Breast epithelium (tissue), 4 donors: Measurements from ENCODE around the gene SLC6A17. TPM values are rescaled to one million over a fixed set of nuclear protein-coding genes. Genes with fewer than 3 reads are reported as not detected.

Experiments
- DNase-seq, 2 donors: peaks; one replicate each; pipeline ENCODE4 v3.0.0-alpha.2; 2019; ENCODE audit warnings: low spot score in 2 of 2
- H3K27ac ChIP-seq, 2 donors: fragments of 200-600 bp; sonication (generic) in 1 of 2; one replicate each; pipeline ENCODE4 v1.5.1; 2016 to 2019; ENCODE audit warnings: mild to moderate bottlenecking in 1 of 2
- H3K27me3 ChIP-seq, 2 donors: fragments of 200-600 bp; sonication (generic) in 1 of 2; one replicate each; pipeline versions ENCODE4 v1.5.1 to v1.6.0; 2017 to 2019; ENCODE audit warnings: control low read depth in 1 of 2, mild to moderate bottlenecking in 1 of 2
- H3K36me3 ChIP-seq: fragments of 200-600 bp; one replicate; pipeline ENCODE4 v1.5.1; 2019
- H3K4me1 ChIP-seq, 2 donors: fragments of 200-600 bp; sonication (generic); one replicate each; pipeline ENCODE4 v1.5.1; 2016 to 2019; ENCODE audit warnings: control low read depth in 1 of 2
- H3K4me3 ChIP-seq, 3 donors: fragments of 200-600 bp; sonication (generic); 1 replicate in 2 of 3; 2 replicates in 1 of 3; pipeline ENCODE4 v1.5.1; 2016 to 2019; ENCODE audit warnings: mild to moderate bottlenecking in 3 of 3, moderate library complexity in 2 of 3
- H3K9me3 ChIP-seq, 2 donors: fragments of 200-600 bp; sonication (generic) in 1 of 2; one replicate each; pipeline ENCODE4 v1.5.1; 2016 to 2019; ENCODE audit warnings: control low read depth in 1 of 2
- POLR2A ChIP-seq: fragments of 450-650 bp; IDR thresholded peaks from one replicate; pipeline ENCODE4 v1.6.1; 2016; ENCODE audit warnings: antibody characterized with exemption, mild to moderate bottlenecking, moderate library complexity
- POLR2AphosphoS5 ChIP-seq, 3 donors: sonication (generic); formaldehyde crosslinking; IDR thresholded peaks; one replicate each; pipeline ENCODE4 v1.6.1; 2017; ENCODE audit warnings: antibody characterized with exemption in 3 of 3
- intact Hi-C: fragments of 100-400 bp; cut with DNase I; formaldehyde crosslinking; loops from one replicate; pipeline ENCODE4 v1.15.1; 2023; ENCODE audit warnings: low total_unique reads
- total RNA-seq, 3 donors: library from RNA; depleted of rRNA; stranded (reverse); fragments of >200 nt; gene quantifications; one replicate each; pipeline ENCODE4 v1.1.0, GENCODE V29; 2016
- TF ChIP-seq, protein P1 (sequence below), 3 donors: fragments of 450-650 bp; IDR thresholded peaks; one replicate each; pipeline ENCODE4 v1.5.1; 2016 to 2017; ENCODE audit warnings: antibody characterized with exemption in 3 of 3, mild to moderate bottlenecking in 3 of 3, moderate library complexity in 3 of 3

SLC6A17 gene
- total RNA-seq, 3 donors from 2014 or later, result under 0.01 to 0.29 (median under 0.01) TPM

DNA sequence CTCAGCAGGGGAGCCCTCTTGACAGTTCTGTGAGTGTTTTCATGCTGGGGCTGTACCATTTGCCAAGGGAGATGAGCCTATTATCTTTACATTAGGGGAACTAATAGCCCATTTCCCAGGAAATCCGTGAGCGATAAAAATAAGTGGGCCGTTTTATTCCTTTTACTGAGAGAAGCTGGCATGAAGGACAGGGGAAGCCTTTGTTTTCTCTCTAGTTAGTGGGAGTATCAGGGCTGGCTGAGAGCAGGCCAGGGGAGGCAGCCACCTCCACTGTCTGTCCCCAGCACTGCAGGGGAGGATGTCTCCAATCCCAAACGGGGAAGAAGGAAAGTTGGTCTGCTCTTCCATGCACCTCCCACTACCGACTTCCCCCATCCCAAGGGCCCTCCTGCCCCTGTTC is 35.5 kb upstream of the SLC6A17 start:
- Histone ChIP-seq H3K9me3 (no peaks in the 10 kb centered on the region), H3K4me1 (no peaks in the 10 kb centered on the region), H3K4me3 (no peak overlapping the region), H3K27me3 (no peaks in the 10 kb centered on the region), H3K36me3 (no peaks in the 10 kb centered on the region), H3K27ac (no peak overlapping the region)
- no peak for DNase-seq
- intact Hi-C loops, result no loop called here
- TF ChIP-seq POLR2A, result no peak
- TF ChIP-seq, protein P1, sequence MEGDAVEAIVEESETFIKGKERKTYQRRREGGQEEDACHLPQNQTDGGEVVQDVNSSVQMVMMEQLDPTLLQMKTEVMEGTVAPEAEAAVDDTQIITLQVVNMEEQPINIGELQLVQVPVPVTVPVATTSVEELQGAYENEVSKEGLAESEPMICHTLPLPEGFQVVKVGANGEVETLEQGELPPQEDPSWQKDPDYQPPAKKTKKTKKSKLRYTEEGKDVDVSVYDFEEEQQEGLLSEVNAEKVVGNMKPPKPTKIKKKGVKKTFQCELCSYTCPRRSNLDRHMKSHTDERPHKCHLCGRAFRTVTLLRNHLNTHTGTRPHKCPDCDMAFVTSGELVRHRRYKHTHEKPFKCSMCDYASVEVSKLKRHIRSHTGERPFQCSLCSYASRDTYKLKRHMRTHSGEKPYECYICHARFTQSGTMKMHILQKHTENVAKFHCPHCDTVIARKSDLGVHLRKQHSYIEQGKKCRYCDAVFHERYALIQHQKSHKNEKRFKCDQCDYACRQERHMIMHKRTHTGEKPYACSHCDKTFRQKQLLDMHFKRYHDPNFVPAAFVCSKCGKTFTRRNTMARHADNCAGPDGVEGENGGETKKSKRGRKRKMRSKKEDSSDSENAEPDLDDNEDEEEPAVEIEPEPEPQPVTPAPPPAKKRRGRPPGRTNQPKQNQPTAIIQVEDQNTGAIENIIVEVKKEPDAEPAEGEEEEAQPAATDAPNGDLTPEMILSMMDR (IDR thresholded peaks at IDR 0.05), result no peak
- no peak for TF ChIP-seq POLR2AphosphoS5 (IDR thresholded peaks at IDR 0.05)

DNA sequence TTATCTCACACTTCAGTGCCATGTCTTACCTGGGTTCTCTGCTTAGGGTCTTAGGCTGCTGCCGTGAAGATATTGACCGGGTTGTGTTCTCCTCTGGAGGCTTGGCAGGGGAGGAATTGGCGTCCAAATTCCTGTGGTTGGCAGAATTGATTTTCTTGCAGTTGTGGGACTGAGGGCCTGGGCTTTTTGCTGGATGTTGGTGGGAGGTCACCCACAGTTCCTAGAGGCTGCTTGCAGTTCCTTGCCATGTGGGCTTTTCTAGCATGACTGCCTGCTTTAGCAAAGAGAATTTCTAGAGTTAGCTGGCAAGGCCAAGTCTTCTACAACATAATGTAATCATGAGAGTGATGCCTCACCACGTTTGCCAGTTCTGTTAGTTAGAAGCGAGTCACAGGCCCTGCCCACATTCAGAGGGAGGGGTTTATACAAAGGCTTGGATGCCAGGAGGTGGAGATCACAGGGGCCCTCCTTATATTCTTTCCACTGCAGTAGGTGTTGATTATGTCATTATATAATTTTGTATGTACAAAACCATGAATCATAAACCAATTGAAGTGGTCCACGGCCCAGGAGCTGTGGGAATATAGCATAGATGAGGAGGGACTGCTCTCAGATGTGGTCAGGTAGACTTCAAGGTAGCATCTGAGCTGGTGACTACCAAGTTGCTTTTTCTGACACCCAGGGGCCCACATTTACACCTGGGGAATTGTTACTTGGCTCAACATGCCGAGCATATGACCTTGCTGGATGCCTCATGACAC is 31.5 kb upstream of the SLC6A17 start:
- no peaks in the 10 kb centered on the region for H3K4me1 ChIP-seq
- no peak overlapping the region for H3K27ac ChIP-seq
- DNase-seq, result peak in 1 of 2 donors; percentile 17
- no peaks in the 10 kb centered on the region for H3K9me3 ChIP-seq
- intact Hi-C loops, result no loop called here
- no peak overlapping the region for H3K4me3 ChIP-seq
- H3K36me3 ChIP-seq, result no peaks in the 10 kb centered on the region
- no peak for TF ChIP-seq POLR2AphosphoS5 (IDR thresholded peaks at IDR 0.05)
- TF ChIP-seq, protein P1 (IDR thresholded peaks at IDR 0.05), result no peak
- no peak for TF ChIP-seq POLR2A
- H3K27me3 ChIP-seq, result no peaks in the 10 kb centered on the region

DNA sequence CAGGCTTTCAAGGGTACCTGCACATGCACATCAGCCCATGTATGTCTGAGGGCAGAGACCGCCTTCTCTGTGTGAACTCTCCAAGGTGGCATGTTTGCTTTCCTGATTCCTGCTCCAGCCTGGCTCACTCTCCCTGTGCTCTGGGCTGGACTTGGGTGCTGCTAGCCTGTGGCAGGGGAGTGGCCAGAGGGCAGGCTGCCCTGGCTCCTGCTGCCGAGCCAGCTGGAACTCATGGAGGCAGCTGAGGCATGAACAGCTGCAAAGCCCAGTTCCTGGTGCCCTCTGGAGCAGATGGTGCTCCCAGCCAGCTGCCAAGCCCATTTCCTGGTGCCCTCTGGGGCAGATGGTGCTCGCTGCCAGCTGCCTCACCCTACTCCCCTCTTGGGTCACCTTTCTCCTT is 30.5 kb upstream of the SLC6A17 start:
- Histone ChIP-seq H3K36me3 (no peaks in the 10 kb centered on the region), H3K27me3 (no peaks in the 10 kb centered on the region), H3K4me3 (no peak overlapping the region), H3K4me1 (no peaks in the 10 kb centered on the region), H3K27ac (no peak overlapping the region), H3K9me3 (no peaks in the 10 kb centered on the region)
- intact Hi-C loops, result no loop called here
- peak in 1 of 2 donors; percentile 50 for DNase-seq
- TF ChIP-seq, protein P1 (IDR thresholded peaks at IDR 0.05), result no peak
- TF ChIP-seq POLR2A (no peak), POLR2AphosphoS5 (IDR thresholded peaks at IDR 0.05) (no peak)

DNA sequence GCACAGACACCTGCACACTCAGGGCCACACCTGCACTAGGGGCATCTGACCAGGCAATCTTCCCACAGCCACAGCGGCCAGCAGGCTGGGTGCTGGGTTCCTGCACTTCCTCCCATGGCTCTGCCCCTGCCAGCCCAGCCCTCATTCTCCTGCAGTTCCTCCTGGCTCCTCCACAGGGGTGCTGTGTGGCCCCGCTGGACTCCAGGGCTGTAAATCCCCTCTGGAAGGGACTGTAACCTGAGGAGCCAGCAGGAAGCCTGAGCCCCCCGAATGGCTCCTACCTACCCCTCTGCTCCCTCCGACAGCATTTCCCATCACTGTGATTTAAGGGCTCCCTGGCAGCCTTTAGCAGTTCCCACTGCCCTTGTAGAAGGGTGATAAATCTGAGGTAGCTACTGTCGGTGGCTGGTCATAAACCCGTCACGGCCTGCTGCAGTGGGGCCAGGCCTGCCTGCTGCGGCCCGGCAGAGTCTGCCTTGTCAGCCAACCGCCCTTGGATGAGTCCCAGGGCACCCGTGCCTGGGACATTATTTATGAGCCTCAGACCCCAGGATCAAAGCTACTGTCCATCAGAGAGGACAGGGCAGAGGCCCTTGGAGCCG is 29.2 kb upstream of the SLC6A17 start:
- Histone ChIP-seq H3K9me3 (no peaks in the 10 kb centered on the region), H3K27ac (no peak overlapping the region), H3K27me3 (no peaks in the 10 kb centered on the region), H3K4me3 (no peak overlapping the region), H3K36me3 (no peaks in the 10 kb centered on the region), H3K4me1 (no peaks in the 10 kb centered on the region)
- TF ChIP-seq POLR2AphosphoS5 (IDR thresholded peaks at IDR 0.05) (no peak), POLR2A (no peak)
- TF ChIP-seq, protein P1 (IDR thresholded peaks at IDR 0.05), result no peak
- intact Hi-C loops, result no loop called here
- DNase-seq, result no peak

DNA sequence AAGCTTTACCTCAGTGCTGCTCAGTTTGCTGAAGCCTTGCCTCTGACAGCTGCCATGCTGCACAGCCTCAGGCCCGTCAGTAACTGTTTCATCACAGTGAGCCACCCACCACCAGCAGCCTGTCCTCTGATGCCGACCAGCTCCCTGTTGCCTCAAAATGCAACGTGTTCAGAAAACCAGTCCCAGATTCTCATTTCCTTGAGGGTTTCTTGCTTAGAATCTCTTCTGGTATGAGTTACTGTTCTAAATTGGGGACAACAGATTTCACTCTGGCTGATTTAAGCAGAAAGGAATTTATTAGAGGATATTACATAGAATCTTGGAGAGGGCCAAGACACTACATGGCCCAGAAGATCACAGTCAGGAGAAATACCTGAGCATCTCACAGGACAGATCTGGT is 27.1 kb upstream of the SLC6A17 start:
- no peak for DNase-seq
- H3K9me3 ChIP-seq, result no peaks in the 10 kb centered on the region
- no peak overlapping the region for H3K4me3 ChIP-seq
- intact Hi-C loops, result no loop called here
- H3K36me3 ChIP-seq, result no peaks in the 10 kb centered on the region
- TF ChIP-seq, protein P1 (IDR thresholded peaks at IDR 0.05), result no peak
- TF ChIP-seq POLR2A (no peak), POLR2AphosphoS5 (IDR thresholded peaks at IDR 0.05) (no peak)
- no peaks in the 10 kb centered on the region for H3K27me3 ChIP-seq
- H3K4me1 ChIP-seq, result no peaks in the 10 kb centered on the region
- H3K27ac ChIP-seq, result no peak overlapping the region
